ENCODE measurements around the gene FGG.

The FGG gene

GRCh38 chr4:154583677-154584076, 28.8 kb downstream of the FGG start:
- DNase-seq = no peak

DNA sequence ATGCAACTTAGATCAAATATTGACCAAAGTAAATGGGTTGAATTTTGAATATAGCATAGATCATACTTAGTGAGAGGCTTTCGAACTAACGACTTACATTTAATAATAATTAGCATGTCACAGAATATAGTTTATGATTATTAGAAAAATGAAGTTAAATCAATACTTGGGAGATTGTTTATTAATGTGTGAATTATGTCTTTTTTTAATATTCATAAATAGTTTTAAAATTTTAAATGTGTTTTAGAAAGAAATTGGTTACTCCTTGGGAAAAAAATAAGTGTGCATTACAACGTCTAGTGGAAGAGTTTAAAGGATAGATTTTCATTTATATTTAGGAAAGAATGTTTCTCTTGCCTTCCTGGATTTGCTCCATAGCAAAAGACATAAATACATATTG, 29.2 kb downstream of the FGG start:
- DNase-seq = no peak

GRCh38 chr4:154582723-154583122, 29.7 kb downstream of the FGG start:
- no peak for DNase-seq

- DNase-seq = no peak
Measured at GRCh38 chr4:154579927-154580326, 32.5 kb downstream of the FGG start.

GRCh38 chr4:154578919-154579318, 33.5 kb downstream of the FGG start:
- no peak for DNase-seq

- no peak for DNase-seq
Measured at GRCh38 chr4:154577324-154577723, 35.1 kb downstream of the FGG start.

DNA sequence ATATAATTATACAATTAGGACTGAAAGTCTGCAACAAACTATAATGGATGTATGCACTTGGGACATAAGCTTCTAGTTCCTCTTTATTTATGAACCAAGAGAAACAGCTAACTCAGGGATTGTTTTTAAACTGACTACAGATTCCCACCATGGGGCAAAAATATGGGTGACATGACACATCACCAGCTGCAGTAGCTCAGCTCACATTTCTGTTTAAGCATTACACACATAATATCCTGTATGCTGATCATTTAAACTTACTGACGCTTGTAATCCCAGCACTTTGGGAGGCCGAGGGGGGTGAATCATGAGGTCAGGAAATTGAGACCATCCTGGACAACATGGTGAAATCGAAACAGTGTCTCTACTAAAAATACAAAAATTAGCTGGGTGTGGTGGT, 38.1 kb downstream of the FGG start:
- no peak for DNase-seq

- DNase-seq = no peak
Measured at GRCh38 chr4:154573190-154573870, 39.1 kb downstream of the FGG start.

- DNase-seq = no peak
Measured at GRCh38 chr4:154569584-154569983, 42.9 kb downstream of the FGG start.

- no peak for DNase-seq
Measured at GRCh38 chr4:154569028-154569427, 43.4 kb downstream of the FGG start.

GRCh38 chr4:154566639-154567204, 45.7 kb downstream of the FGG start:
- no peak for DNase-seq

- no peak for DNase-seq
Measured at GRCh38 chr4:154565704-154566103, 46.8 kb downstream of the FGG start.

DNA sequence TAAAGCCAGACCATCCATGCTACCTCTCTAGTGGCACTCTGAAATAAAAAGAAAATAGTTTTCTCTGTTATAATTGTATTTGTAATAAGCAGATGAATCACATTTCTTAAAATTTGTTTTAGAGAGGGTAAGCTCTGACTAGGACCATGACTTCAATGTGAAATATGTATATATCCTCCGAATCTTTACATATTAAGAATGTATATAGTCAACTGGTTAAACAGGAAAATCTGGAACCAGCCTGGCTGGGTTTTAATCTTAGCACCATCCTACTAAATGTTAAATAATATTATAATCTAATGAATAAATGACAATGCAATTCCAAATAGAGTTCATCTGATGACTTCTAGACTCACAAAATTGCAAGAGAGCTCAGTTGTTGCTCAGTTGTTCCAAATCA, 48.1 kb downstream of the FGG start:
- DNase-seq = no peak

DNA sequence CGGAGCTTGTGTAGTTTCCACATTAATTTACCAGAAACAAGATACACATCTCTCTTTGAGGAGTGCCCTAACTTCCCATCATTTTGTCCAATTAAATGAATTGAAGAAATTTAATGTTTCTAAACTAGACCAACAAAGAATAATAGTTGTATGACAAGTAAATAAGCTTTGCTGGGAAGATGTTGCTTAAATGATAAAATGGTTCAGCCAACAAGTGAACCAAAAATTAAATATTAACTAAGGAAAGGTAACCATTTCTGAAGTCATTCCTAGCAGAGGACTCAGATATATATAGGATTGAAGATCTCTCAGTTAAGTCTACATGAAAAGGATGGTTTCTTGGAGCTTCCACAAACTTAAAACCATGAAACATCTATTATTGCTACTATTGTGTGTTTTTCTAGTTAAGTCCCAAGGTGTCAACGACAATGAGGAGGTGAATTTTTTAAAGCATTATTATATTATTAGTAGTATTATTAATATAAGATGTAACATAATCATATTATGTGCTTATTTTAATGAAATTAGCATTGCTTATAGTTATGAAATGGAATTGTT, 49.7 kb downstream of the FGG start, which contains the start of gene FGB:
TSS of gene FGB (plus strand) at position 315 of the 558 bp plus-strand sequence. CDS start at position 323, 8 bp downstream.
- no peak for DNase-seq

GRCh38 chr4:154560824-154561231, 51.6 kb downstream of the FGG start:
- no peak for DNase-seq

DNA sequence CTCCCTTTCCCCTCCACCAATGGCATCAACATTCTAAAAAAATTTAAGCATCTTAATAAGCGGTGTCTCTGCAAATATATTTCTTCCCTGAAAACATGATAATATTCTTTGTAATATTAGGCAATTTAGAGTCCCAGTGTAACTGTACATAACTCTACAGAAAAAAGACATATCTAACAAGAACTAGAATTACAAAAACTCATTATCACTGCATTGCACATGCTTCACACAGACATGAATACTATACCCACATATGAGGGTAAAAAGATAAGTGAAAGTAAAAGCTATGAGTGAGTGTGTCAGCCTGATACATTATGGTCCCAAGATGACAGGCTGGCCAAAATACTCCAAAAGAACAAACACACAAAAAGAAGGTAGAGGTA, 52.0 kb downstream of the FGG start:
- no peak for DNase-seq

DNA sequence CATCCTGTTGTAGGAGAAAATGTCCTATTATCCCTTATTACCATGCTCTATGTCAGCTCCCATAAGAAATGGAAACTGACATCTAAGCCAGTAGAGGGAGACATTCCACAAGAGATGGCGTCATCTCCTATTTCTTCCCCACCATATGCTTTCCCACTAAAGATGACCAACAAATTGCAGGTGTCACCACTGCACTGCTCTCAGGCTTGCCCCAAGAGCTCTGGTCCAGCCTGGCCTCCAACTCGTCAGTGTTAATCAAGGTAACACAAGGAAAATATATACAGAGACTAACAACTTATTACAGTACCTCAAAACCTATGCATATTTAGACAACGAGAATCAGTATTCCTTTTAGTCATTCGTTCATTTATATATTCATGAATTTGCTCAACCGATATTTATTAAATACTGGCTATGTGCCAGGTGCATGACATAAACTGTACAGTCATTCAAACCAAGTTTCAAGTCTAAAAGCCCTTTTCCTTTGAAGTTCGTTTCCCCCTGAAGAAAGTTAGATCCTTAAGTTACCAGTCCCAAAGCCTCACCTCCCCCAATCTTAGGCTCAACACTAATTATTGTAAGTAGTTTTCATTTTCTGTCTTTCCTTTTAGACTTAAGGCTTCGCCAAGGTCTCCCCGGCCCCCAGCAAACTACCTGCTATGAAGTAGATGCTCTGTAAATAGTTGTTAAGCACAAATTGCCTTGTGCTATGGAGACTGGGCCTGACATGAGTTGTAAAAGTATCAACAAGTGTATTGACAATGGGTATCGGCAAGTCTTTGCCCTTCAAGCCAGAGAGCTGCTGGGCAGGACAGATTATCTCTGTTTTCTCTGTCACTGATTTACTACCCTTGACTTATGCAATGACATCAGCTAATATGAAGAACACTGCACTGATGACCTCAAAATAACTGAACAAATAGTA, 52.7 kb downstream of the FGG start:
- no peak for DNase-seq

- DNase-seq = no peak
Measured at GRCh38 chr4:154559141-154559493, 53.3 kb downstream of the FGG start.
